HG03378 (cell line): ENCODE results near the gene PHYH.
"Not testable (repeated sequence)": the region's sequence is repeated elsewhere in the genome, so short reads cannot be mapped to it uniquely, and the experiment has no call there.

Experiments
- ATAC-seq: cut with Tn5 transposase; IDR thresholded peaks from one replicate; pipeline ENCODE4 v1.9.1; 2021; ENCODE audit warnings: mild to moderate bottlenecking, moderate library complexity; ENCODE audit not compliant: unreplicated experiment

PHYH gene

GRCh38 chr10:13299437-13300287 is at the start of gene PHYH:
PHYH (minus strand) TSS chr10:13300064; CDS start chr10:13300042, 22 bp downstream.
- ATAC-seq = peak; percentile 50

- no peak for ATAC-seq
These were observed 48.6 kb upstream of the PHYH start, which contains the start of gene SEPHS1 for GRCh38 chr10:13348216-13349017. SEPHS1 (minus strand) TSS chr10:13348293; CDS start chr10:13344950, 3,343 bp downstream.

- ATAC-seq = no peak
These were observed 47.8 kb upstream of the PHYH start for GRCh38 chr10:13347500-13348156.

GRCh38 chr10:13347043-13347499 is 47.2 kb upstream of the PHYH start:
- no peak for ATAC-seq

- ATAC-seq = no peak
These were observed 46.6 kb upstream of the PHYH start for GRCh38 chr10:13346283-13347042.

- ATAC-seq = peak; percentile 69
These were observed 40.9 kb upstream of the PHYH start for GRCh38 chr10:13340626-13341376.

GRCh38 chr10:13340068-13340467 is 40.2 kb upstream of the PHYH start:
- ATAC-seq = peak; percentile 6

GRCh38 chr10:13338390-13339110 is 38.7 kb upstream of the PHYH start:
- no peak for ATAC-seq

- ATAC-seq = no peak
These were observed 37.9 kb upstream of the PHYH start for GRCh38 chr10:13337827-13338196.

- ATAC-seq = no peak
These were observed 37.4 kb upstream of the PHYH start for GRCh38 chr10:13337128-13337826.

- no peak for ATAC-seq
These were observed 36.0 kb upstream of the PHYH start for GRCh38 chr10:13335881-13336280.

GRCh38 chr10:13334556-13334955 is 34.7 kb upstream of the PHYH start:
- no peak for ATAC-seq

GRCh38 chr10:13331646-13332045 is 31.8 kb upstream of the PHYH start:
- ATAC-seq = no peak

- ATAC-seq = not testable (repeated sequence)
These were observed 31.1 kb upstream of the PHYH start for GRCh38 chr10:13330980-13331379.

- no peak for ATAC-seq
These were observed 29.7 kb upstream of the PHYH start for GRCh38 chr10:13329565-13329964.

GRCh38 chr10:13328613-13329012 is 28.7 kb upstream of the PHYH start:
- no peak for ATAC-seq

GRCh38 chr10:13328126-13328525 is 28.3 kb upstream of the PHYH start:
- no peak for ATAC-seq

- no peak for ATAC-seq
These were observed 27.7 kb upstream of the PHYH start for GRCh38 chr10:13327534-13327933.
